Mesendoderm (in vitro differentiated cells): Measurements from ENCODE around the gene ADAMTS14.

Source experiments
- DNase-seq: peaks from one replicate; pipeline ENCODE4 v3.0.0; 2013
- H2AK5ac ChIP-seq: 2 replicates; pipeline ENCODE4 v1.6.1; 2013; ENCODE audit warnings: low read length, inconsistent platforms
- H2BK120ac ChIP-seq: 2 replicates; pipeline ENCODE4 v1.6.1; 2013; ENCODE audit warnings: low read depth, mild to moderate bottlenecking, low read length, moderate library complexity, mixed read lengths
- H2BK15ac ChIP-seq: replicated peaks from 2 replicates; pipeline ENCODE4 v1.6.1; 2013; ENCODE audit warnings: low read depth, mild to moderate bottlenecking, moderate library complexity
- H2BK5ac ChIP-seq: 2 replicates; pipeline ENCODE4 v1.6.1; 2013; ENCODE audit warnings: low read length, inconsistent platforms
- H3K18ac ChIP-seq: 2 replicates; pipeline ENCODE4 v1.6.1; 2013; ENCODE audit warnings: mild to moderate bottlenecking, low read length, mixed read lengths
- H3K23ac ChIP-seq: one replicate; pipeline ENCODE4 v1.6.1; 2013; ENCODE audit warnings: low read length
- H3K27ac ChIP-seq: 2 replicates; pipeline ENCODE4 v1.5.1; 2013; ENCODE audit warnings: low read depth, mild to moderate bottlenecking, inconsistent platforms, low read length, moderate library complexity
- H3K27me3 ChIP-seq: 2 replicates; pipeline ENCODE4 v1.6.1; 2013; ENCODE audit warnings: low read length, control low read depth, mild to moderate bottlenecking, inconsistent platforms; ENCODE audit not compliant: insufficient read depth, poor library complexity
- H3K36me3 ChIP-seq: 2 replicates; pipeline ENCODE4 v1.6.1; 2013; ENCODE audit warnings: low read length, inconsistent platforms; ENCODE audit not compliant: control insufficient read depth, insufficient read depth
- H3K4ac ChIP-seq: one replicate; pipeline ENCODE4 v1.6.1; 2013; ENCODE audit warnings: low read depth, mild to moderate bottlenecking, low read length, moderate library complexity
- H3K4me1 ChIP-seq: 2 replicates; pipeline ENCODE4 v1.6.1; 2013; ENCODE audit warnings: low read depth, low read length, inconsistent platforms; ENCODE audit not compliant: control insufficient read depth
- H3K4me2 ChIP-seq: 2 replicates; pipeline ENCODE4 v1.6.1; 2013; ENCODE audit warnings: low read length
- H3K4me3 ChIP-seq: 2 replicates; pipeline ENCODE4 v1.5.1; 2013; ENCODE audit warnings: mild to moderate bottlenecking, low read length
- H3K56ac ChIP-seq: one replicate; pipeline ENCODE4 v1.6.1; 2013; ENCODE audit warnings: low read length
- H3K79me1 ChIP-seq: 2 replicates; pipeline ENCODE4 v1.6.1; 2013; ENCODE audit warnings: low read length, inconsistent platforms
- H3K79me2 ChIP-seq: 2 replicates; pipeline ENCODE4 v1.6.1; 2013; ENCODE audit warnings: mild to moderate bottlenecking, low read length; ENCODE audit not compliant: control insufficient read depth, insufficient read depth
- H3K9ac ChIP-seq: 2 replicates; pipeline ENCODE4 v1.6.1; 2013; ENCODE audit warnings: low read length, inconsistent platforms
- H4K5ac ChIP-seq: one replicate; pipeline ENCODE4 v1.6.1; 2013; ENCODE audit warnings: low read length
- H4K8ac ChIP-seq: one replicate; pipeline ENCODE4 v1.6.1; 2013; ENCODE audit warnings: low read depth, mild to moderate bottlenecking, control low read depth, low read length, moderate library complexity
- WGBS: extraction: QIAGEN DNeasy Blood & Tissue Kit; methylation state at CpG from one replicate; pipeline ENCODE4 v1.1.7; 2013; ENCODE audit warnings: low lambda C conversion rate, missing lambda C conversion rate; ENCODE audit not compliant: insufficient coverage; ENCODE audit errors: extremely low coverage; 5-methylcytosine and 5-hydroxymethylcytosine counted together

ADAMTS14 gene

DNA sequence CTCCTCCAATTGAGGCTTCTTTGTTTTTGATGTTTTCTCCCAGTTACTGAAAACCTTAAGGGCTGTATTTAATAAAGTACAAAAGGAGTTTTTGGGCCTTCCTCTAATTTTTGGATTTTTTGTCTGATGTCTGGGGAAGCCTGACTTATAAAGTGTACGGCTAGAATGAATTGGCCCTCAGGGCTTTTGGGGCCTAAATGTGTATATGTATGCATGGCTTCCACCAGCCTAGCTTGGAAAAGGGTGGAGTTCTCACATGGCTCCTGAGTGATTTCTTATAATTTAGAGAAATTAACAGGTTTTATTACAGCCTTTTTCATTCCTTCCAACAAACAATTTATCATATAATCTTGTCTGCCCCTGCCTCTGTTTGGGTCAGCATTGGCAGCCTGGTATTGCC, 123.3 kb downstream of the ADAMTS14 start:
- Histone ChIP-seq H2BK15ac (no peak overlapping the region), H3K36me3 (no peaks in the 10 kb centered on the region), H3K79me2 (no peaks in the 10 kb centered on the region), H3K4ac (no peak overlapping the region), H3K9ac (no peak overlapping the region), H3K56ac (no peak overlapping the region), H3K4me1 (no peaks in the 10 kb centered on the region), H3K4me3 (no peak overlapping the region), H4K5ac (no peak overlapping the region), H3K4me2 (no peak overlapping the region), H3K18ac (no peak overlapping the region), H3K79me1 (no peaks in the 10 kb centered on the region), H2AK5ac (no peak overlapping the region), H3K23ac (no peak overlapping the region), H2BK5ac (no peak overlapping the region), H3K27me3 (no peaks in the 10 kb centered on the region), H4K8ac (no peak overlapping the region), H2BK120ac (no peak overlapping the region), H3K27ac (no peak overlapping the region)
- no peak for DNase-seq
- WGBS = no CpG with 5 or more reads among the region's 1 CpG

DNA sequence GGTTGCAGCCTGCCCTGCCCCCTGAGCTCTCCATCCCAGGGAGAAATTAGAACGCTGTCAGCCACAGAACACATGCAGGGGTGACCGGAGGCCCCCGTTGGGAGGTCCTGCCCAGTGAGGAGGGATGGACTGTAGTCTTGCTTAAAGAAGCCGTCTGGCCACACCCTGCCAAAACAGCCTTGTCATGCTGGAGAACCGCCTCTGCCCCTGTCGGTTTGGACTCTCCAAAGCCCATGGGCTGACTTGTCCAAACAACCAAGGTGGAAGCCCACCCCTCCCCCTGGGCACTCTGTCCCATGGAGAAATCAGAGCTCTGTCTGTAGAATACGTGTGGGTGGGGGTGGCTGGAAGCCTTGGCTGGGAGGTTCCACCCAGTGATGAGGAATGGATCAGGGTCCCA, 125.5 kb downstream of the ADAMTS14 start:
- Histone ChIP-seq H3K4ac (no peak overlapping the region), H4K8ac (no peak overlapping the region), H2BK120ac (no peak overlapping the region), H3K9ac (no peak overlapping the region), H3K23ac (no peak overlapping the region), H2AK5ac (no peak overlapping the region), H3K79me1 (no peaks in the 10 kb centered on the region), H3K18ac (no peak overlapping the region), H3K36me3 (no peaks in the 10 kb centered on the region), H3K4me2 (no peak overlapping the region), H2BK5ac (no peak overlapping the region), H3K4me1 (no peaks in the 10 kb centered on the region), H3K4me3 (no peak overlapping the region), H3K27me3 (no peaks in the 10 kb centered on the region), H3K56ac (no peak overlapping the region), H3K79me2 (no peaks in the 10 kb centered on the region), H3K27ac (no peak overlapping the region), H4K5ac (no peak overlapping the region), H2BK15ac (no peak overlapping the region)
- DNase-seq = no peak
- WGBS = no CpG with 5 or more reads among the region's 7 CpGs

DNA sequence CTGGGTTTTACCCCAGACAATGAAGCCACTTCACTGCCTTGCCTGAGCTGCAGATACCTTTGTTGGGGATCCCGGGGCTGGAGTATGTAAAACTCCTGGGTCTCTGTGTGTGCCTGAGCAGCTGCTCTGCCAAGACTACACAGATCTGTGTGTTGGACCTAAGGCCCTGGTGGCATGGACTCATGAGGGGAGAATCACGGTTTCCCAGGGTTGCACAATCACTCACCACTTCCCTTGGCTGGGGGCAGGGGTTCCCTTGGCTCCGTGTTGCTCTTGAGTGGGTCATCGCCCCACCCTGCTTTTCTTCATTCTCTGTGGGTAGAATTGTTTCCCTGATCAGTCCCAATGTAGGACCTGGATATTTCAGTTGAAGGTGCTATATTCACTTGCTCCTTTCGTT, 126.8 kb downstream of the ADAMTS14 start:
- H3K27ac ChIP-seq = no peak overlapping the region
- no peaks in the 10 kb centered on the region for H3K27me3 ChIP-seq
- H2AK5ac ChIP-seq = no peak overlapping the region
- no peak overlapping the region for H4K8ac ChIP-seq
- no peak overlapping the region for H3K4ac ChIP-seq
- no peak for DNase-seq
- H3K4me2 ChIP-seq = no peak overlapping the region
- no peaks in the 10 kb centered on the region for H3K4me1 ChIP-seq
- H3K56ac ChIP-seq = no peak overlapping the region
- H4K5ac ChIP-seq = no peak overlapping the region
- no peak overlapping the region for H2BK15ac ChIP-seq
- WGBS = no CpG with 5 or more reads among the region's 5 CpGs
- H3K36me3 ChIP-seq = no peaks in the 10 kb centered on the region
- no peak overlapping the region for H3K4me3 ChIP-seq
- no peak overlapping the region for H2BK5ac ChIP-seq
- no peak overlapping the region for H2BK120ac ChIP-seq
- H3K79me1 ChIP-seq = no peaks in the 10 kb centered on the region
- H3K9ac ChIP-seq = no peak overlapping the region
- H3K23ac ChIP-seq = no peak overlapping the region
- H3K18ac ChIP-seq = no peak overlapping the region
- no peaks in the 10 kb centered on the region for H3K79me2 ChIP-seq

DNA sequence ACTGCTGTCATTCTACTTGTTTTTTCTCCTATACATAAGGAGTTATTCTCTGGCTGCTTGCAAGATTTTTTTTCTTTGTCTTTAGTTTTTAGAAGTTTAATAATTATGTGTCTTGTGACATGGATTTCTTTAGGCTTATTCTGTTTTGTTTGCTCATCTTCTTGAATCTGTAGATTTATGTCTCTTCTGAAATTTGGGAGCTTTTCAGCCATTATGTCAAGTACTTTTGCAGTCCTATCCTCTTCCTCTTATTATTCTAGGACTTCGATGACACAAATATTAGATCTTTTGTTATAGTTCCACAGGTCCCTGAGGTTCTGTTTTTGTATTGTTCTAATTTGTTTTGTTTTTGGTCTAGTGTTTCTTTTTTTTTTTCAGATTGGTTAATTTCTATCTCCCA, 129.5 kb downstream of the ADAMTS14 start:
- H4K8ac ChIP-seq = no peak overlapping the region
- no CpG with 5 or more reads among the region's 1 CpG for WGBS
- H3K4me2 ChIP-seq = no peak overlapping the region
- no peak overlapping the region for H3K23ac ChIP-seq
- H3K4ac ChIP-seq = no peak overlapping the region
- no peak overlapping the region for H3K9ac ChIP-seq
- no peak overlapping the region for H3K27ac ChIP-seq
- no peaks in the 10 kb centered on the region for H3K79me2 ChIP-seq
- no peak overlapping the region for H4K5ac ChIP-seq
- no peaks in the 10 kb centered on the region for H3K36me3 ChIP-seq
- no peak overlapping the region for H2AK5ac ChIP-seq
- no peak overlapping the region for H2BK5ac ChIP-seq
- H3K27me3 ChIP-seq = no peaks in the 10 kb centered on the region
- H3K56ac ChIP-seq = no peak overlapping the region
- H2BK15ac ChIP-seq = no peak overlapping the region
- no peak overlapping the region for H2BK120ac ChIP-seq
- H3K18ac ChIP-seq = no peak overlapping the region
- H3K79me1 ChIP-seq = no peaks in the 10 kb centered on the region
- DNase-seq = no peak
- H3K4me3 ChIP-seq = no peak overlapping the region
- no peaks in the 10 kb centered on the region for H3K4me1 ChIP-seq

DNA sequence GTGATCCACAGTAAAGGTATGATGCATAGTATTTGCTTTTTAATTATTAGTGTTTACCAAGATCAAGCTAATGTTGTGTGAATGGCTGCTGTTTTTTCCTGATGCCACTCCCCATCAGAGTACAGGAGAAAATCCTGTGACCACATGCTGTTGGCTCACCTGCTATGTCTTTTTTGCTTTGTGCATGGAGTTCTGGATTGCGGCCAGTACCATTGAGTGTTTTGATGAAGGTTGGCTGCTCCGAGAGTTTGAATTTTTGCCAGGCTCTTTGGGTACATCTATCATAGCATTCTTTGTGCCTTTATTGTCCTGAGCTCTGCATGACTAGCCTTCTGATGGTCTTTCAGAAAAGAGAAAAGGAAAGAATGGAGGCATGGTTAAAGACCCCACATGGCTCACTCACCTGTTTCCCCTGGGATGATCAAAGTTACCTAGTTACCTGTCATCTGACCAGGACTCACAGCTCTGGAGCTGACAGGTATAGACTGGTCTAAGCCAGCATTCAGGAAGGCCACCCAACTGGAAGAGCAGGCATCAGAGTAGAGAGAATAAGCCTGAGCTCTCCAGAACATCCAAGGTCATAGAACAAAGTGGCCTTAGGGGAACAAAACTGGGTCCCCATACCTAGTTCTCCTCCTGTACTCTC, 131.6 kb downstream of the ADAMTS14 start:
- Histone ChIP-seq H3K27me3 (no peaks in the 10 kb centered on the region), H2AK5ac (no peak overlapping the region), H3K9ac (no peak overlapping the region), H3K18ac (no peak overlapping the region), H3K4me1 (no peaks in the 10 kb centered on the region), H2BK15ac (no peak overlapping the region), H3K79me2 (no peaks in the 10 kb centered on the region), H3K23ac (no peak overlapping the region), H3K4me3 (no peak overlapping the region), H3K79me1 (no peaks in the 10 kb centered on the region), H2BK5ac (no peak overlapping the region), H3K36me3 (no peaks in the 10 kb centered on the region), H3K27ac (no peak overlapping the region), H3K4me2 (no peak overlapping the region), H2BK120ac (no peak overlapping the region), H4K8ac (no peak overlapping the region), H3K4ac (no peak overlapping the region), H4K5ac (no peak overlapping the region), H3K56ac (no peak overlapping the region)
- DNase-seq = no peak
- no CpG with 5 or more reads among the region's 2 CpGs for WGBS

DNA sequence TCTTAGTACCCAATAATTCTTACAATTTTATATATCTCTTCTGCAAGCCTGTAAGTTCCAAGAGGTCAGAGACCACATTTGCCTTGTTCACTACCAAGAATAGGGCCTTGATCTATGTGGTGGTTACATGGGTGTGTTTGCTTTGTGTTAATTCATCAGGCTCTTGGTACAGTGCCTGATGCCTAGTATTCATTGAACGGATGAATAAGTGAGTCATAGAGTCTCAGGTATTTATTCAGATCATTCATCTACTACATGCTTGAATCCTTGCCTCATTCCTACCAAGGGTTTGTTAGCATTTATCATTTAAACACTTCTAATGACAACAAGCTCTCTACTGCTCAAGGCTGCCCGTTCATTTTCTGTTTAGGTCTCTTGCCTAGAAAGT, 132.1 kb downstream of the ADAMTS14 start:
- no peak overlapping the region for H3K56ac ChIP-seq
- H3K4me2 ChIP-seq = no peak overlapping the region
- no peak for DNase-seq
- H3K79me2 ChIP-seq = no peaks in the 10 kb centered on the region
- no peaks in the 10 kb centered on the region for H3K36me3 ChIP-seq
- no peaks in the 10 kb centered on the region for H3K4me1 ChIP-seq
- H4K8ac ChIP-seq = no peak overlapping the region
- no peak overlapping the region for H2BK120ac ChIP-seq
- H3K4me3 ChIP-seq = no peak overlapping the region
- WGBS = no CpG with 5 or more reads among the region's 2 CpGs
- H3K27me3 ChIP-seq = no peaks in the 10 kb centered on the region
- no peak overlapping the region for H4K5ac ChIP-seq
- no peak overlapping the region for H3K27ac ChIP-seq
- H3K79me1 ChIP-seq = no peaks in the 10 kb centered on the region
- H3K4ac ChIP-seq = no peak overlapping the region
- H3K9ac ChIP-seq = no peak overlapping the region
- H3K18ac ChIP-seq = no peak overlapping the region
- H2BK15ac ChIP-seq = no peak overlapping the region
- H2BK5ac ChIP-seq = no peak overlapping the region
- no peak overlapping the region for H2AK5ac ChIP-seq
- no peak overlapping the region for H3K23ac ChIP-seq
